Adipocyte (in vitro differentiated cells): ENCODE data around the gene OR51B6.

ENCODE experiments used
- DNase-seq: peaks from one replicate; pipeline ENCODE4 v3.0.0-alpha.2; 2015; ENCODE audit warnings: low read depth
- H3K27me3 ChIP-seq: replicated peaks from 2 replicates; pipeline ENCODE4 v1.7.0; 2013; ENCODE audit warnings: mild to moderate bottlenecking, low read length, moderate library complexity; ENCODE audit not compliant: control insufficient read depth, insufficient read depth
- H3K36me3 ChIP-seq: 2 replicates; pipeline ENCODE4 v1.7.0; 2013; ENCODE audit warnings: low read length, mild to moderate bottlenecking, moderate library complexity; ENCODE audit not compliant: control insufficient read depth, insufficient read depth, severe bottlenecking
- H3K4me1 ChIP-seq: 2 replicates; pipeline ENCODE4 v1.7.0; 2013; ENCODE audit warnings: mild to moderate bottlenecking, low read length, moderate library complexity; ENCODE audit not compliant: control insufficient read depth, insufficient read depth
- H3K4me3 ChIP-seq: 2 replicates; pipeline ENCODE4 v1.7.0; 2013; ENCODE audit warnings: mild to moderate bottlenecking, low read length, moderate library complexity
- H3K9ac ChIP-seq: 2 replicates; pipeline ENCODE4 v1.7.0; 2013; ENCODE audit warnings: mild to moderate bottlenecking, low read length, moderate library complexity
- H3K9me3 ChIP-seq: 2 replicates; pipeline ENCODE4 v1.7.0; 2013; ENCODE audit warnings: mild to moderate bottlenecking, low read length, moderate library complexity; ENCODE audit not compliant: control insufficient read depth

The OR51B6 gene

DNA sequence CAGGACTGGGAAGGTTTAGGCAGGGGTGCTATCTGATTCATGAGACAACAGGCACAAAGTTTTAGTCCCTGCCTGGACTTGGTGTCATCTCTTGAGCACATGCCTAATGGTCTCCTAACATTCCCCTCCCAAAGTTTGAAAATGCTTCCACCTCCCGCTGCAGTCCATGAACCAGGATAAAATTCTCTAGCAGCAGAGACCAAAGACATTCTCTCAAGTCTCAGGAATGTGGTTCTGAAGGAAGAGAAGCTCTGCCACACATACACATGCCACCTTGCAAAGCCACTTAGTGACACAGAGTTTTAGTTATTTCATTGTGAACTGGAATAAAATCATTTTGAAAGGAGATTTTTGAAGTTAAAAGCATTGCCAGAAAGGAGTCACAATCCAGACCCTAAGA, 15.5 kb downstream of the OR51B6 start:
- no peak overlapping the region for H3K4me3 ChIP-seq
- H3K27me3 ChIP-seq, result no peaks in the 10 kb centered on the region
- H3K9ac ChIP-seq, result no peak overlapping the region
- peaks cover 12% of the 10 kb centered on the region for H3K4me1 ChIP-seq
- no peaks in the 10 kb centered on the region for H3K36me3 ChIP-seq
- no peaks in the 10 kb centered on the region for H3K9me3 ChIP-seq
- no peak for DNase-seq

DNA sequence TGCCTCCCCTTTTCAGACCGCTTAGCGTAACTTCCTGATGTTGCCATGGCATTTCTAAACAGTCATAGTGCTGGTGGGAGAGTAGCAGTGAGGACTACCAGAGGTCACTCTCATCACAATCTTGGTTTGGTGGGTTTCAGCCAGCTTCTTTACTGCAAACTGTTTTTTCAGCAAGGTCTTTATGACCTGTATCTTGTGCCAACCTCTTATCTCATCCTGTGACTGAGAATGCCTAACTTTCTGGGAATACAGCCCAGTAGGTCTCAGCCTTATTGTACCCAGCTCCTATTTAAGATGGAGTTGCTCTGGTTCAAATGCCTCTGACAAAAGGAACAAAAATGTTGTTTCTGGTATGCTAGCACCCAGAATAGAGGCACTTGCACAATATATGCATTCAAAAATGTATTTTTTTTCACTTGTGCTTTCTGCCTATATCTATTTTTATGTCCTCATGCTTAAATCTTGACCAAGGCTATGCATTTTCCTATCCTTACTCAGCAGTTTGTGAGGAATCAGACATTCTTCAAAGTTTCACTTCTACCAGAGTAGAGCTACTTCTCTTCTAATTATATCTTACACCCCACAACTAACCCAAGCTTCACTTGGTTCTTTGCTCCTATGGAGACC, 16.3 kb downstream of the OR51B6 start:
- Histone ChIP-seq H3K4me1 (peaks cover 12% of the 10 kb centered on the region), H3K27me3 (no peaks in the 10 kb centered on the region), H3K36me3 (no peaks in the 10 kb centered on the region), H3K4me3 (no peak overlapping the region), H3K9me3 (peaks cover under 1% of the 10 kb centered on the region), H3K9ac (no peak overlapping the region)
- peak; percentile 75 for DNase-seq

DNA sequence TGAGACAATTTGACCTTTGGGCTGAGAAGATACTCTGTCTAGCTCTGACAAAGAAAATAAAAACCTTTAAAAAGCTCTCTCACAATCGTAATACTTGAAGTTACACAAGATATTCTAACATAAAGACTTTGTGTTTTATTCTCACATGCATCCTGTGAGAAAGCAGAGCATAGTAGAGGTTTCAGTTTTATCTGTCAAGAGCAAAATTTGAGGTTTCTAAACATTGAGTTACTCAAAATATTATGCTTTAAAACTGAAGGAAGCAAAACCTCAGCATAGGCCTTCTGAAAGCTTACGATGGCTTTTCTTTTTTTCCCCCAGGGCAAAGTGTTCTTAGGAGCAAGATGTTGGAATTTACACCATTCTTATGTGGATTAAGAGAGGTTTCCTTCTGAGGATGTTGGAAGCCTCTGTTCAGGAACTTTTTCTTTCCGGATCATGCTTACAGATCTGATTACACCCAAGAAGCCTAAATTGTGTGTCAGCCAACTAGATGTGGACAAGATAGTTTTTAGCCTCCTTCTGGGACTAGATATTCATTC, 17.3 kb downstream of the OR51B6 start:
- Histone ChIP-seq H3K36me3 (no peaks in the 10 kb centered on the region), H3K9ac (no peak overlapping the region), H3K4me1 (peaks cover 12% of the 10 kb centered on the region), H3K4me3 (no peak overlapping the region), H3K27me3 (no peaks in the 10 kb centered on the region), H3K9me3 (peaks cover 5% of the 10 kb centered on the region)
- peak; percentile 49 for DNase-seq

DNA sequence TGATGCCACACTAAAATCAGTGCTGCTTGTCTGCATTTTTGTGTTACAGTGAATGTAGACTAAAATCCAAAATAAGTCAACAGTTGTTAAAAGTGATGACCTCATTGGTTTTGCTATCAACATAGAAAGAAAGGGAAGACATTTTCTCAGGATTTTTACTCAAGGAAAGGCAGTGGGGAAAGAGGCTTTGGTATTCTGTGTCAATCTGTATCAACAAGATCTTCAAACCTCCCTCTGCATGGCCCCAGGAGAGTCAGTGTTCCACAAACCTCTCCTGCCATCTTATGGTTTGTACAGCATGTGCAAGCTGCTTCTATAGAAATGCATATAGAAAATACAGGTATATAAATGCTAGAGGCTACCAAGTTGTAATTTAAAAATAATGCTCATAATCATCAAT, 18.5 kb downstream of the OR51B6 start:
- H3K4me3 ChIP-seq, result no peak overlapping the region
- H3K9me3 ChIP-seq, result peaks cover 5% of the 10 kb centered on the region
- peaks cover 5% of the 10 kb centered on the region for H3K4me1 ChIP-seq
- no peak overlapping the region for H3K9ac ChIP-seq
- H3K36me3 ChIP-seq, result no peaks in the 10 kb centered on the region
- peak; percentile 87 for DNase-seq
- no peaks in the 10 kb centered on the region for H3K27me3 ChIP-seq

DNA sequence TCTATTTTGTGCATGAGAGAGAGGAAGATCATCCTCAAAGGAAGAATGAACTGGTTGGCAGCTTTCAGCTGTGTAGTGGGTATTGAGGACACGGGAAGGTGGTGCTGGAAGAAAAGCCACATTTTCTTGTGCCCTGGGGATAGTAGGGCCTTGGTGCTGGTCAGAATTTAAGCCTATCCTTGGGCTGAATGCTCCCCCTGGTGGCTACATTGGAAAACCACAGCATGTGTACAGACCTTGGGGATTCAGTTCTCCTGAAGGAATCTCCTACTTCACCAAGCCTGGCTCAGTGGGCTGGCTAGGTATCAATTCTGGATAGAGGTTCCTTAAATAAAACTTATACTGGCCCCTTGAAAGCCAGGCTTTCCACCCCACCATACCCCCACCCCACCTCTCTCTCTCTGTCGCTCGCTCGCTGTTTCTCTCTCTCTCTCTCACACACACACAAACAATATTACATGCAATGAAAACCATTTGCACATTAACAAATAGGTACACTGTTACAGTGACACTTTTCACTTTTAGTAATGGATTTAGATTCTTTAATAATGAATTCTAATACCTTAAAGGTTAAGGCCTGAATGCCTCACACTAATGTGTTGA, 29.5 kb downstream of the OR51B6 start:
- Histone ChIP-seq H3K9me3 (no peaks in the 10 kb centered on the region), H3K36me3 (no peaks in the 10 kb centered on the region), H3K4me1 (no peaks in the 10 kb centered on the region), H3K27me3 (peaks cover 6% of the 10 kb centered on the region), H3K4me3 (no peak overlapping the region), H3K9ac (no peak overlapping the region)
- DNase-seq, result peak; percentile 88

DNA sequence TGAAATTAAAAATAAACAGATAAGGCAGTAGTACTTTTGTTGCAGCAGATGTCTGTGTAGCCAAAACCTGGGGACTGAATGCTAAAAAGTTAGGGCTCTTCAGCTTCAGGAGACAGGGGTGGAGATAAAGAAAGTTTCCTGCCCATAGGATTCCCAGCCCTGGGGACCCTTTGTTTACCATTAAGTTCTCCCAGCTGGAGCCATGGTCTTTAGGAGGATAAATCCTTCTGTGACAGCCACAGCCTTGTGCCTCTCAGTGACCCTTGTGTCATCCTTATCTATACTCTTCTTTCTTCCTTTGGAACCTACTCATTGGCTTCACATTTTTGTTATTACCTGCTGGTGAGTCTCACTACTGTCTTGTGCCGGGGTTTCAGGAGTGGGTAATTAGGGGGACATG, 32.3 kb downstream of the OR51B6 start, which contains the start of gene OR51M1:
Gene OR51M1 (plus strand): TSS at position 237 of the 400 bp plus-strand sequence. CDS start 5,587 bp downstream, outside the sequence.
- no peak for DNase-seq
- Histone ChIP-seq H3K27me3 (peaks cover 6% of the 10 kb centered on the region), H3K9ac (no peak within 1 kb of the TSS), H3K36me3 (no peaks in the 10 kb centered on the region), H3K4me3 (no peak within 1 kb of the TSS), H3K9me3 (no peaks in the 10 kb centered on the region), H3K4me1 (no peaks in the 10 kb centered on the region)

DNA sequence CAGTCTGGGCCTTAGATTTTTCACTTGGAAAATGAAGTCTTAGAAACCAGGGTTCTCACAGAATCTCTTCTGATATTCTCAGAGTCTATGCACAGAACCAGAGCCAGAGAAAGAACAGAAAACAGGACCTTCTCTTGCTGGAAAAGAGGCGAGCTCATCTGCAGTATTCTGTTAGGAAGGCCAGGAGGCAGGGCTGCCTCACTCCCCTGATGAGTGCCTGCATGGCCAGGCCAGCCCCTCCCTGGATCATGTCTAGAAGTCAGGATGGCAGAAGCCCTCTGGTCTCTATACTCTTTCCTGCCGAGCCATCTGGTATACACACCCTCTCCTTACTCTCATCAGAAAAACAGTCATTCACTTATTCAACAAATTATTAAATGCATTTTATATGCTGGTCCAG, 33.0 kb downstream of the OR51B6 start:
- Histone ChIP-seq H3K4me3 (no peak overlapping the region), H3K9me3 (no peaks in the 10 kb centered on the region), H3K27me3 (peaks cover 6% of the 10 kb centered on the region), H3K9ac (no peak overlapping the region), H3K36me3 (no peaks in the 10 kb centered on the region), H3K4me1 (no peaks in the 10 kb centered on the region)
- DNase-seq, result no peak

DNA sequence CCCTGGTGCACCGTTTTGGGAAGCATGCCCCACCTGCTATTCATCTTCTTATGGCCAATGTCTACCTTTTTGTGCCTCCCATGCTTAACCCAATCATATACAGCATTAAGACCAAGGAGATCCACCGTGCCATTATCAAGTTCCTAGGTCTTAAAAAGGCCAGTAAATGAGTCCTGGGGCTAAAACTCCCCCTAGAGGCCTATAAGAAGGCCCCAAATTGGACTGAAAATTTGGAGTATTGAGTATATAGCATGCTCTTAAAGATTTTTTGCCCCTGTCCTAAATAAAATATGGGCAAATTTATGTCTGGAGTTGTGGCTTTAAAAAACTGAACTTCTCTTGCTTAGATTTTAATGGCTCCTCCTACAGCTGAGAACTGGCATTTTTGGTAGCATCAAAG, 38.9 kb downstream of the OR51B6 start:
- no peak overlapping the region for H3K9ac ChIP-seq
- H3K9me3 ChIP-seq, result no peaks in the 10 kb centered on the region
- H3K4me3 ChIP-seq, result no peak overlapping the region
- peaks cover 4% of the 10 kb centered on the region for H3K27me3 ChIP-seq
- H3K36me3 ChIP-seq, result no peaks in the 10 kb centered on the region
- H3K4me1 ChIP-seq, result no peaks in the 10 kb centered on the region
- DNase-seq, result no peak

DNA sequence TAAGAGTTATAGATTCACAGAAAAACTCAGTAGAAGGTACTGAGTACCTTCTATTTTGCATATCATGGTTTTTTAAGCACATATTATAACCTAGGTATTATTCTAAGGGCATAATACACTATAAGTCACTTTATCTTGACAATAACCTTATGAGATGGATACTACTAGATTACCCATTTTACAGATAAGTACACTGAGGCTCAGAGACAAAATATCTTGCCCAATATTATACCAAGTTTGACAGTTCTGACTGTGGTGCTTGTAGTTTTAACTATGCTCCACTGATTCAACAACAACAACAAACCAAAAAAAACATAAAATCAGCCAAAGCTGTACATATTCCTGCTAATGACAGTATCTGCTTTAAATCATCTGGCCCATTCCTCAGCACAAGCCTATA, 42.8 kb downstream of the OR51B6 start:
- Histone ChIP-seq H3K9ac (no peak overlapping the region), H3K9me3 (no peaks in the 10 kb centered on the region), H3K4me3 (no peak overlapping the region), H3K27me3 (peaks cover 10% of the 10 kb centered on the region), H3K4me1 (no peaks in the 10 kb centered on the region), H3K36me3 (no peaks in the 10 kb centered on the region)
- DNase-seq, result no peak

DNA sequence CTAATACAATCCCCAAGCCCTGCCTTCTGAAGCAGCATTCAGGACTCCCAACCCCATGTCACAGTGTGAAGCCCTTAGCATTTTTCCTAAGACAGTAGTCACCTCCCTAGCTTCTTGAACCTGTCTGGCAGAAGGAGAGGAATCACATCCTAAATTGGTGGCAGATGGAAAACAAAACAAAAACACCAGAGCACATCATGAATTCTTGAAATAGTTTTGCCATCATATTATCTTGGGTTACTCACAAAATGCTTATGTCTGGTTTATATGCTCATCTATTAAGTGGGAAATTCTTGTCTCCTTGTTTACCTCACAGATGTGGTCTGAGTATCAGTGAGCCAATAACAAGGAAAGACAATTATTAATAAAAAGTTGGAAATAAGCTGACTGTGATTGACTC, 47.6 kb downstream of the OR51B6 start:
- Histone ChIP-seq H3K4me1 (no peaks in the 10 kb centered on the region), H3K27me3 (peaks cover 16% of the 10 kb centered on the region), H3K9me3 (no peaks in the 10 kb centered on the region), H3K9ac (no peak overlapping the region), H3K4me3 (no peak overlapping the region), H3K36me3 (no peaks in the 10 kb centered on the region)
- no peak for DNase-seq
